ENCODE measurements around the gene ANK2.
"Not testable (repeated sequence)": the region's sequence is repeated elsewhere in the genome, so short reads cannot be mapped to it uniquely, and the experiment has no call there.

The ANK2 gene

GRCh38 chr4:113222471-113222870 is 173.0 kb downstream of the ANK2 start:
- DNase-seq = no peak

- DNase-seq = no peak
Observed at GRCh38 chr4:113223001-113223400, 173.5 kb downstream of the ANK2 start.

- no peak for DNase-seq
Observed at GRCh38 chr4:113232194-113232593, 182.7 kb downstream of the ANK2 start.

- no peak for DNase-seq
Observed at GRCh38 chr4:113236916-113237315, 187.5 kb downstream of the ANK2 start.

- DNase-seq = no peak
Observed at GRCh38 chr4:113243312-113243711, 193.9 kb downstream of the ANK2 start.

- DNase-seq = not testable (repeated sequence)
Observed at GRCh38 chr4:113244747-113245146, 195.3 kb downstream of the ANK2 start.

- no peak for DNase-seq
Observed at GRCh38 chr4:113248320-113248719, 198.9 kb downstream of the ANK2 start.

- DNase-seq = no peak
Observed at GRCh38 chr4:113255628-113256027, 206.2 kb downstream of the ANK2 start.

- no peak for DNase-seq
Observed at GRCh38 chr4:113256946-113257345, 207.5 kb downstream of the ANK2 start.

GRCh38 chr4:113260688-113261087 is 211.2 kb downstream of the ANK2 start:
- DNase-seq = no peak

- DNase-seq = no peak
Observed at GRCh38 chr4:113263274-113263673, 213.8 kb downstream of the ANK2 start.

GRCh38 chr4:113270520-113271319 is 221.3 kb downstream of the ANK2 start:
- no peak for DNase-seq

GRCh38 chr4:113272523-113272922 is 223.1 kb downstream of the ANK2 start:
- no peak for DNase-seq

- DNase-seq = no peak
Observed at GRCh38 chr4:113273721-113274220, 224.3 kb downstream of the ANK2 start.

- DNase-seq = no peak
Observed at GRCh38 chr4:113276464-113277170, 227.2 kb downstream of the ANK2 start.

- DNase-seq = no peak
Observed at GRCh38 chr4:113278324-113278934, 229.0 kb downstream of the ANK2 start.

- DNase-seq = no peak
Observed at GRCh38 chr4:113285501-113285900, 236.0 kb downstream of the ANK2 start.

- no peak for DNase-seq
Observed at GRCh38 chr4:113288257-113288656, 238.8 kb downstream of the ANK2 start.

GRCh38 chr4:113288696-113289095 is 239.2 kb downstream of the ANK2 start:
- DNase-seq = no peak

GRCh38 chr4:113289766-113290165 is 240.3 kb downstream of the ANK2 start:
- no peak for DNase-seq

GRCh38 chr4:113290666-113291065 is 241.2 kb downstream of the ANK2 start:
- no peak for DNase-seq

- peak; percentile 57 for DNase-seq
Observed at GRCh38 chr4:113292371-113293042, 243.1 kb downstream of the ANK2 start.

- DNase-seq = no peak
Observed at GRCh38 chr4:113293043-113293560, 243.6 kb downstream of the ANK2 start.
